Activated T-cell treated with anti-CD3 and anti-CD28 coated beads, Interleukin-2, amount 50 U/mL, for 24 hours (primary cell): ENCODE results near the gene EFCAB13.

ENCODE experiments used
- DNase-seq: peaks from one replicate; pipeline ENCODE4 v3.0.0-alpha.2; 2020
- H3K27ac Mint-ChIP-seq: 2 replicates; pipeline ENCODE4 v1.8.0; 2020; ENCODE audit warnings: mild to moderate bottlenecking, mixed read lengths
- H3K27me3 Mint-ChIP-seq: 2 replicates; pipeline ENCODE4 v1.8.0; 2020; ENCODE audit warnings: mixed read lengths
- H3K36me3 Mint-ChIP-seq: 2 replicates; pipeline ENCODE4 v1.8.0; 2020; ENCODE audit warnings: low read depth, mixed read lengths
- H3K4me1 Mint-ChIP-seq: 2 replicates; pipeline ENCODE4 v1.8.0; 2020; ENCODE audit warnings: low read depth, mixed read lengths
- H3K4me3 Mint-ChIP-seq: 2 replicates; pipeline ENCODE4 v1.8.0; 2020; ENCODE audit warnings: mild to moderate bottlenecking, moderate library complexity, mixed read lengths
- H3K9me3 Mint-ChIP-seq: 2 replicates; pipeline ENCODE4 v1.8.0; 2020; ENCODE audit warnings: mixed read lengths

EFCAB13 gene

GRCh38 chr17:47301831-47302230 lies 21.9 kb upstream of the EFCAB13 start:
- DNase-seq, result no peak
- Mint-ChIP-seq H3K27ac (no peak overlapping the region), H3K4me3 (no peak overlapping the region), H3K36me3 (no peaks in the 10 kb centered on the region), H3K4me1 (peaks cover 10% of the 10 kb centered on the region), H3K9me3 (peaks cover 4% of the 10 kb centered on the region), H3K27me3 (no peaks in the 10 kb centered on the region)

DNA sequence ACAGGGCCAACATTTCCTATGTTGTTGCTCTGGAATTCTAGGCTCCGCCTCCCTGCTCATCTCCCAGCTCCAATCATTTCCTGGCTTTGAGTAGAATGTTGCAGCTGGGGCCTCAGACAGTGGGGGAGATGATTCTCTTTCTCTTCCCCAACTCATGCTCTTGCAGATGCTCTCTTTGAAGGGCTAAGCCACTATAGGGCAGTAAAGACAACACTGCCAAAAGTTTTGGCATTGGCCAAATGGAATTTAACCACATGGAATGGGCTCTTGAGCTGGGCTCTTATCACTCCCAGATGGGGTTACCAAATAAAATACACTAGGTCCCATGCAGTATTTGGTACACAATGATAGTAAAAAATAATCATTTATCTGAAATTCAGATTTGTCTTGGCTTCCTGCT lies 19.6 kb upstream of the EFCAB13 start:
- Mint-ChIP-seq H3K4me1 (peaks cover 12% of the 10 kb centered on the region), H3K36me3 (no peaks in the 10 kb centered on the region), H3K27me3 (no peaks in the 10 kb centered on the region), H3K27ac (no peak overlapping the region), H3K4me3 (no peak overlapping the region), H3K9me3 (peaks cover 4% of the 10 kb centered on the region)
- no peak for DNase-seq

DNA sequence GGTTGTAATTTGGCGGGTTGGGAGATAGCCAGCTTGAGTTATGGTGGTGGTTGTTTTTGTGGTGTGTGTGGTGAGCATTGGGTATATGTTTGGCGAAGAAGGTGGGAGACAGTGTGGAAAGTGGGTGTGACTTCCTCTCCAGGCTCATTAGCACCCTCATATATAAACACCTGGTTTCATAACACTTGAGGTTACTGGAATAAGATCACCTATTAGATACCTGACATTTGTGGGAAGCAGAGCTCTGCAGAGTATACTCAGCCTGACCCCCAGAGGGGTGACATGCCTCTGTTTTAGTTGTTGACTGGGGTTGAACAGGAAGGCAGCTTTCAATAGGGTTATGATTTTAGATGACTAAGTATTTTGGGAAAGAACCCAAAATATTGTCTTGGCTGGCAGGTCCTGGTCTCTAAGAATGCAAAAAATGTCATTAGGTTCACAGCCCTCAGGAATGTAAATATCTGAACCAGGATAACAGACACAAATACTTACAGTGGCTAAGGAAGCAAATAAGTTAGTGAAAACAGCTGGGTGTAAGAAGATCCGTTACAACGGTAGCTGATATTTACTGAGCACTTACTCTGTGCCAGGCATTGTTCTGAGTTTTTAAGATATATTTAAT lies 18.3 kb upstream of the EFCAB13 start:
- peaks cover 4% of the 10 kb centered on the region for H3K9me3 Mint-ChIP-seq
- peaks cover 12% of the 10 kb centered on the region for H3K4me1 Mint-ChIP-seq
- H3K36me3 Mint-ChIP-seq, result no peaks in the 10 kb centered on the region
- H3K4me3 Mint-ChIP-seq, result no peak overlapping the region
- DNase-seq, result no peak
- no peaks in the 10 kb centered on the region for H3K27me3 Mint-ChIP-seq
- H3K27ac Mint-ChIP-seq, result no peak overlapping the region

- Mint-ChIP-seq H3K27ac (no peak overlapping the region), H3K4me1 (peaks cover 9% of the 10 kb centered on the region), H3K4me3 (no peak overlapping the region), H3K9me3 (no peaks in the 10 kb centered on the region), H3K36me3 (no peaks in the 10 kb centered on the region), H3K27me3 (no peaks in the 10 kb centered on the region)
- DNase-seq, result no peak
Observed at GRCh38 chr17:47310186-47310733, 13.5 kb upstream of the EFCAB13 start.

GRCh38 chr17:47311420-47311819 lies 12.3 kb upstream of the EFCAB13 start:
- no peak overlapping the region for H3K27ac Mint-ChIP-seq
- H3K27me3 Mint-ChIP-seq, result no peaks in the 10 kb centered on the region
- peaks cover 2% of the 10 kb centered on the region for H3K4me1 Mint-ChIP-seq
- no peaks in the 10 kb centered on the region for H3K36me3 Mint-ChIP-seq
- no peak overlapping the region for H3K4me3 Mint-ChIP-seq
- DNase-seq, result no peak
- no peaks in the 10 kb centered on the region for H3K9me3 Mint-ChIP-seq

GRCh38 chr17:47315451-47316266 lies 8.1 kb upstream of the EFCAB13 start:
- Mint-ChIP-seq H3K4me1 (no peaks in the 10 kb centered on the region), H3K27me3 (no peaks in the 10 kb centered on the region), H3K36me3 (no peaks in the 10 kb centered on the region), H3K27ac (no peak overlapping the region), H3K4me3 (no peak overlapping the region), H3K9me3 (no peaks in the 10 kb centered on the region)
- no peak for DNase-seq

GRCh38 chr17:47316311-47316710 lies 7.4 kb upstream of the EFCAB13 start:
- H3K36me3 Mint-ChIP-seq, result no peaks in the 10 kb centered on the region
- no peaks in the 10 kb centered on the region for H3K4me1 Mint-ChIP-seq
- DNase-seq, result no peak
- no peaks in the 10 kb centered on the region for H3K27me3 Mint-ChIP-seq
- H3K27ac Mint-ChIP-seq, result no peak overlapping the region
- H3K4me3 Mint-ChIP-seq, result no peak overlapping the region
- H3K9me3 Mint-ChIP-seq, result no peaks in the 10 kb centered on the region

DNA sequence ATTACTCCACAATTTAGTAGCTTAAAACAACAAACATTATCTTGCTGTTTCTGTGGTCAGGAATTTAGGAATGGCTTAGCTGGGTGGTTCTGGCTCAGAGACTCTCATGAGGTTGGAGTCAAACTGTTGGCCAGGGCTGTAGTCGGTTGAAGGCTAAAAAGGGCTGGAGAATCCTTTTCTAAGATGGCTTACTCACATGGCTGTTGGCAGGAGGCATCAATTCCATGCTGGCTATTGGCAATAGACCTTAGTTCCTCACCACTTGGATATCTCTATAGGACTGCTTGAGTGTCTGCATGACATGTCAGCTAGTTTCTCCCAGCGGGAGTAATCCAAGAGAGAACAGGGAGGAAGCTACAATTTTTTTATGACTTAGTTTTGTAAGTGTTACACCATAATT lies 6.6 kb upstream of the EFCAB13 start:
- no peaks in the 10 kb centered on the region for H3K4me1 Mint-ChIP-seq
- no peaks in the 10 kb centered on the region for H3K27me3 Mint-ChIP-seq
- no peak for DNase-seq
- H3K4me3 Mint-ChIP-seq, result no peak overlapping the region
- no peaks in the 10 kb centered on the region for H3K9me3 Mint-ChIP-seq
- no peak overlapping the region for H3K27ac Mint-ChIP-seq
- H3K36me3 Mint-ChIP-seq, result no peaks in the 10 kb centered on the region

- H3K4me1 Mint-ChIP-seq, result peaks cover 4% of the 10 kb centered on the region
- H3K36me3 Mint-ChIP-seq, result no peaks in the 10 kb centered on the region
- no peak for DNase-seq
- peaks cover 10% of the 10 kb centered on the region for H3K27me3 Mint-ChIP-seq
- no peak overlapping the region for H3K4me3 Mint-ChIP-seq
- no peaks in the 10 kb centered on the region for H3K9me3 Mint-ChIP-seq
- no peak overlapping the region for H3K27ac Mint-ChIP-seq
Observed at GRCh38 chr17:47318197-47318918, 5.4 kb upstream of the EFCAB13 start.

DNA sequence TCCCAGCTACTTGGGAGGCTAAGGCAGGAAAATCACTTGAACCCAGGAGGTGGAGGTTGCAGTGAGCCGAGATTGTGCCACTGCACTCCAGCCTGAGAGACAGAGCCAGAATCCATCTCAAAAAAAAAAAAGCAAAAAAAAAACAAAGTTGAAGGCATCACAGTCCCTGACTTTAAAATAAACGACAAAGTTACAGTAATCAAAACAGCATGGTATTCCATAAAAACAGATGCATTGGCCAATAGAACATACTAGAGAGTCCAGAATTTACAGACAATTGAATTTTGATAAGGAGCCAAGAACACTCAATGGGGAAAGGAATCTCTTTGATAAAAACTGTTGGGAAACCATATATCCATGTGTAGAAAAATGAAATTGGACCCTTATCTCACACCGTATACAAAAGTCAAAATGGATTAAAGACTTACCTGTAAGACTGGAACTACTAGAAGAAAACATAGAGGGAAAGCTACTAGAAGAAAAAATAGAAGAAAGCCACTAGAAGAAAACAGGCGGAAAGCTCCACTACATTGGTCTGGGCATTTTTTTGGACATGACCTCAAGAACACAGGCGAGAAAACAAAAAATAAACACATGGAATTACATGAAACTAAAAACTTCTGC lies 2.8 kb upstream of the EFCAB13 start:
- no peak for DNase-seq
- Mint-ChIP-seq H3K36me3 (peaks cover 2% of the 10 kb centered on the region), H3K27ac (no peak overlapping the region), H3K4me1 (peaks cover 16% of the 10 kb centered on the region), H3K27me3 (peaks cover 17% of the 10 kb centered on the region), H3K9me3 (no peaks in the 10 kb centered on the region), H3K4me3 (no peak overlapping the region)

DNA sequence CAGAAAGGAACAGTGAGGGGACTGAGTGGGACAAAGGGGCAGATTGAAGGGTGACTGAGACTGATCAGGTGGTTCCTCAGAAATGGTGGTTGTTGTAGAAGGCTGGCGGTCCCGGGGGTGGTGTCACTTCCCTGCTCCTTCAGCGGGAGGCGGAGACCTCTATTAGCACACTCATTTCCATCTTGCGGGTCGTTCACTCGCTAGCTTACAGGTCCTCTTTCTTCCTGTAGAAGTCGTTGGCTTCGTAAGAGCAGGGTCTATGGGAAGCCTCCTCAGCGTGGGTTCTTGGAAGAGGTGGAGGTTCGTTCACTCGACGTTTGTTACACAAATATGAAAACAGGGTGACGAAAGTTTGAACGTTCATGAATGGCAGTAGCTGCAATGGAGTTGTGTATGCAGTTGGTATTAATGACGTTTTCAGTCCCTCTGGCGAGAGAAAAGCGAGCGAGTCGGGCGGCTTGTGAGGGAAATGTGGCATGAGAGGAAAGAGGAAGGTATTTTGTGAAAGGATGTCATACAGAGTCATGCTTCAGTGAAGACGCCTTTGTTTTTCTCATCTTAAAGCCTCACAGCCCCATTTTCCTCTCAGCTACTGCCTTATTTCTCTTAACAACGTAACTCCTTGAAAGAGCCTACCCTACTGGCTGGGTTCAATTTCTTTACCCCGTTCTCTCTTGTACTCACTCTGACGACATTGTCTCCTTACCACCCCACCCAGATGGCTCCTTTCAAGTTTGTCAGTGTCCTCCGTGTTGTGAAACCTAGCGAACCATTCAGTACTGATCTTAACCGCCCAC lies 667 bp downstream of the EFCAB13 start:
- Mint-ChIP-seq H3K27ac (peak overlapping the region; percentile 89), H3K27me3 (peaks cover 17% of the 10 kb centered on the region), H3K9me3 (no peaks in the 10 kb centered on the region), H3K4me1 (peaks cover 16% of the 10 kb centered on the region), H3K36me3 (peaks cover 2% of the 10 kb centered on the region), H3K4me3 (peak overlapping the region; percentile 84)
- DNase-seq, result no peak

GRCh38 chr17:47325176-47325575 lies 1.4 kb downstream of the EFCAB13 start:
- Mint-ChIP-seq H3K36me3 (peaks cover 2% of the 10 kb centered on the region), H3K4me1 (peaks cover 16% of the 10 kb centered on the region), H3K9me3 (no peaks in the 10 kb centered on the region), H3K4me3 (no peak overlapping the region), H3K27ac (peak overlapping the region; percentile 16), H3K27me3 (peaks cover 17% of the 10 kb centered on the region)
- no peak for DNase-seq

DNA sequence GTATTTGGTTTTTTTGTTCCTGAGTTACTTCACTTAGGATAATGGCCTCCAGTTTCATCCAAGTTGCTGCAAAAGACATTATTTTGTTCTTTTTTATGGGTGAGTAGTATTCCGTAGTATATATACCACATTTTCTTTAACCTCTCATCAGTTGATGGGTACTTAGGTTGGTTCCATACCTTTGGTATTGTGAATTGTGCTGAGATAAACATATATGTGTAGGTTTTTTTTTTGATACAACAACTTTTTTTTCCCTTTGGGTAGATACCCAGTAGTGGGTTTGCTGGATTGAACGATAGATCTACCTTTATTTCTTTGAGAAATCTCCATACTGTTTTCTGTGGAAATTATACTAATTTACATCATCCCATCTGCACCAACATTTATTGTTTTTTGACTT lies 6.8 kb downstream of the EFCAB13 start:
- no peaks in the 10 kb centered on the region for H3K4me1 Mint-ChIP-seq
- no peak overlapping the region for H3K27ac Mint-ChIP-seq
- no peak for DNase-seq
- H3K27me3 Mint-ChIP-seq, result no peaks in the 10 kb centered on the region
- H3K9me3 Mint-ChIP-seq, result no peaks in the 10 kb centered on the region
- no peak overlapping the region for H3K4me3 Mint-ChIP-seq
- H3K36me3 Mint-ChIP-seq, result peaks cover 10% of the 10 kb centered on the region

DNA sequence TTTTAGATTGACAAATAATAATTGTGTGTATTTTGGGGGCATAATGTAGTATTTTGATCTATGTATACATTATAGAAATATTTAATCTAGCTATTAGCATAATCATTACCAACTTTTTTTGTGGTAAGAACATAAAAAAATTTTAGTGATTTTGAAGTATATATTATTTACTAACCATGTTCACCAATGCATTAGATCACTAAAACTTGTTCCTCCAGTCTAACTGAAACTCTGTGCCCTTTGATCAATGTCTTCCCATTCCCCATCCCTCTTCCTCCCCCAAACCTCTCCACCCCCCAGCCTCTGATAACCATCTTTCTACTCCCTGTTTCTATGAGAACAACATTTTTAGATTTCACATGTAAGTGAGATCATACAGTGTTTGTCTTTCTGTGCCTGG lies 8.5 kb downstream of the EFCAB13 start:
- Mint-ChIP-seq H3K4me3 (no peak overlapping the region), H3K27ac (no peak overlapping the region), H3K4me1 (no peaks in the 10 kb centered on the region), H3K27me3 (no peaks in the 10 kb centered on the region), H3K36me3 (peaks cover 12% of the 10 kb centered on the region), H3K9me3 (no peaks in the 10 kb centered on the region)
- no peak for DNase-seq
